Measurements from ENCODE around the gene LHPP.

Gene LHPP

GRCh38 chr10:124473070-124473469 lies 11.4 kb downstream of the LHPP start:
- DNase-seq: no peak

- no peak for DNase-seq
These were observed 13.0 kb downstream of the LHPP start for GRCh38 chr10:124474514-124475070.

GRCh38 chr10:124476043-124476725 lies 14.6 kb downstream of the LHPP start:
- DNase-seq: no peak

GRCh38 chr10:124477614-124478363 lies 16.2 kb downstream of the LHPP start:
- DNase-seq: no peak

GRCh38 chr10:124478515-124478914 lies 16.9 kb downstream of the LHPP start:
- DNase-seq: no peak

GRCh38 chr10:124480860-124481259 lies 19.2 kb downstream of the LHPP start:
- DNase-seq: no peak

- no peak for DNase-seq
These were observed 20.1 kb downstream of the LHPP start for GRCh38 chr10:124481717-124482116.

- no peak for DNase-seq
These were observed 20.7 kb downstream of the LHPP start for GRCh38 chr10:124482236-124482800.

GRCh38 chr10:124482876-124483275 lies 21.3 kb downstream of the LHPP start:
- no peak for DNase-seq

GRCh38 chr10:124484031-124484430 lies 22.4 kb downstream of the LHPP start:
- DNase-seq: no peak

GRCh38 chr10:124484661-124485060 lies 23.0 kb downstream of the LHPP start:
- no peak for DNase-seq

- no peak for DNase-seq
These were observed 25.0 kb downstream of the LHPP start for GRCh38 chr10:124486635-124487034.

- DNase-seq: no peak
These were observed 29.5 kb downstream of the LHPP start for GRCh38 chr10:124491105-124491504.

- no peak for DNase-seq
These were observed 30.6 kb downstream of the LHPP start for GRCh38 chr10:124492266-124492665.

- DNase-seq: no peak
These were observed 31.7 kb downstream of the LHPP start for GRCh38 chr10:124493214-124493882.

- DNase-seq: no peak
These were observed 32.6 kb downstream of the LHPP start for GRCh38 chr10:124494046-124494807.

- DNase-seq: no peak
These were observed 33.5 kb downstream of the LHPP start for GRCh38 chr10:124495162-124495561.

GRCh38 chr10:124495725-124496124 lies 34.1 kb downstream of the LHPP start:
- DNase-seq: no peak

- DNase-seq: no peak
These were observed 34.5 kb downstream of the LHPP start for GRCh38 chr10:124496150-124496549.

GRCh38 chr10:124496620-124497019 lies 35.0 kb downstream of the LHPP start:
- DNase-seq: no peak

- DNase-seq: no peak
These were observed 35.7 kb downstream of the LHPP start for GRCh38 chr10:124497196-124497881.

- DNase-seq: no peak
These were observed 36.4 kb downstream of the LHPP start for GRCh38 chr10:124498056-124498455.

All from T1000 (cell line).